Stimulated activated CD8-positive, alpha-beta memory T cell treated with anti-CD3 and anti-CD28 coated beads, Interleukin-7, amount 100 ng/mL, for 4 hours (primary cell): ENCODE measurements around the gene ADAM12.
"Not testable (repeated sequence)": the region's sequence is repeated elsewhere in the genome, so short reads cannot be mapped to it uniquely, and the experiment has no call there.

Experiments
- DNase-seq, 2 donors: peaks; one replicate each; pipeline ENCODE4 v3.0.0-alpha.2; 2020; ENCODE audit warnings: low read depth in 2 of 2

Gene ADAM12

DNA sequence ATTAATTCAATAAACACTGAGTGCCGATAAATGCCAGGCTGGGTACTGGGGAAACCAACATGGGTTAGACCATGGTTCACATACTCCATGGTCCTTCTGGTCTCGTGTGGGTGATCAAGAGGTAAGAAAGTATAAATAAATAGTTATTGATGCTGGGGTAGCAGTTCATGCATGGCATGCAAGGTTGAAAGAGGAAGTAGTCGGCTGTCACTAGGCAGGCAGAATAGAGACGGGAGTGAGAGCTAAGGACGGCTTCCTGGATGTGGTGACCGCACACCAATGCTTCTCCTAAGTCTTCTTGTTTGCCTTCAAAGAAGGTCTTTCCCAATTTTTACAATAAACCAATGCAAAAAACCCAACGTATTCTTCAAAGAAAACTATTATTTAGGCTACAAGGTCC, 208.6 kb downstream of the ADAM12 start:
- DNase-seq, result no peak

DNA sequence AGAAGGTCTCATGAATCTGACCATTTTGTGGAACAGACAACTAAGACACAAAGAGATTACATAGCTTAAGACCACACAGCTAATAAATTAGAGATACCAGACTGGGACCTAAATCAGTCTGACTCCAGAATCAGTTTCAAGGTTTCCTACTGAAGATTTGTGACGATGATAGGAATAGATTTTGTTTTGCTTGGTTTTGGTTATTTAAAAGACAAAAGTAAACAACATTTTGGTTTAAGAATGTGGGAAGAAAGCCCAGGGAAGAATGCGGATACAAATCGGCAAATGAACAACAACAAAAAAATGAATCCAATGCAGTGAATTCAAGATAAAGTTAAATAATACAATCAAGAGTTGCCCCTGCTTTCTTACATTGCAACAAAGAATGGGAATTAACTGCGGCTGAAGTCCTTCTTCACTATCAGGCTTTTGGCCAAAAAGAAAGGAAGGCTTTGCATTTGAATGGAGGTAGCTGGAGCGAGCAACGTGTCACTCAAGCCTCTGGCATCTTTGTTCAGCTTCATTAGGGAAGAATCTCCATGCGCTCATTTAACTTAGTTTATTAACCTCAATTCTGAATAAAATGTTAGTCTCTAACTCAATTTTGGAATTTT, 210.8 kb downstream of the ADAM12 start:
- no peak for DNase-seq

GRCh38 chr10:126175641-126176262, 212.5 kb downstream of the ADAM12 start:
- DNase-seq, result no peak

GRCh38 chr10:126172755-126173154, 215.5 kb downstream of the ADAM12 start:
- not testable (repeated sequence) for DNase-seq

DNA sequence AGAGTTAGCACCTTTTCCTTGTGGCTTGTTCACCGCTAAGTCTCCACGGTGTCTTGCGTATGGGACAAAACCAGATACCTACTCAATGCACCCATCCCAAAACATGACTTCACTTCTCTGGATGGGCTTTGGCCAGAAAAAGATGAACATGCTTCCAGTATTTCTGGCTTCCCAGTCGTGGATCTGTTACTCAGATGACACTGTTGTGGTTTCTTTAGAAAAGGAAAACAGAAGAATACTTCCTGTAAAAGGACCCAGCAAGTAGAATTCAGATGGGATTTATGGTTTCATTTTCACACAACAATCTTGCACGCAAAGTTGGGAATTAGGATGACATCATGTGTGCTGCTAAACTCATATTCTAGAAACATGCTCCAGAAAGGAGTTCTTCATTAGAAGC, 216.7 kb downstream of the ADAM12 start:
- no peak for DNase-seq

- DNase-seq, result no peak
Observed at GRCh38 chr10:126170776-126171175, 217.5 kb downstream of the ADAM12 start.

DNA sequence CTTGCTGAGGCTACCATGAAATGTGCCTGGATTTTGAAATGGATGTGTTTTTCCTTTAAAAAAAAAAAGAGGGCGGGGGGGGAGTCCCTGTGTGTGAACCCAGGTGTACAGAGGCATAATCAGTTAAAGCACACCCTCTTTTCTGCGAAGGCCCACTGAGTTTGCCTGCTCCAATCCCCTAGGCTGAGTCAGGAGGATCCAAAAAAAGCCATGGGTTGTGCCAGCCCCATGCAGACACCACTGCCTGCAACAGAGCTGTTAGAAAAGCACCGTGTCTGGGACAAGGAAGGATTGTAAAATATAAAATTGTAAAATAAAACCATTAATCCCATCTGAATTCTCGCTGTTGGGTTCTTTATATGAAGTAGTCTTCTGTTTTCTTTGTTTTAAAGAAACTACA, 217.9 kb downstream of the ADAM12 start:
- DNase-seq, result no peak

DNA sequence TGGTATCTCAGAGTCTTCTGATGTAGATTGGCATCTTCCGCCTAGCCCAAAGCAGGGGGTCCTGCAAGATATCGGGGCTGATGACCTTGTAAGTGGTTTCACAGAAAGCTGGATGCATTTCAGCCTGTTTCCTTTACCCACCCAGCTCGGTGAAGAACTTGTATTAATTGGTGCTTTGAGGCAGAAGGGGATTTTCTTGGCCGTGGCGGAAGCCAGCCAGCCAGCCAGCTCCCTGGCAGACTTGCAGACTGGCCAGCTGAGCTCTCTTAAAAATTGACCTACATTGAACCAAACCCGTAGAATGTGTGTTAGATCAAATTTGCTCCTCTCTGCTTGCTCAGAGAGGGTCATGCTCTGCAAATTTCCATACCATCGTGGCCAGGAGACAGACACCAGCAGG, 218.4 kb downstream of the ADAM12 start:
- no peak for DNase-seq

DNA sequence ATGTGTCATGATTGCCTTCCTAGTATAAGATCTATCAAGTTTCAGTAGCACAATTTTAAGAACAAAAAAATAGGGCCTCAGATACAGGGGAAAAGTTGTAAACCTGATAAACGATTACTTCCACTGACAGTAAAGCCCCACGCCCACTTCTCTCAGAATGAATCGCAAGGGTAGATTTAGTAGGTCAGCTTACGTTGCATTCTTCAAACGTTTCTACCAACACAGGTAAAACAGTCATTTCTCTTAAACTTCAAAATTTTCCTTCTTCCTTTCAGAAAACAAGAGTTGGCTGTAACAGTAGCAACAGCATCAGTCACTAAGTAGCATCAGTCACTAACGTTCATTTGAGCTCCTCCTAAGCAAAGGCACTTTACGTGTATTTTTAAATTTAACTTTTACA, 221.5 kb downstream of the ADAM12 start:
- DNase-seq, result no peak

DNA sequence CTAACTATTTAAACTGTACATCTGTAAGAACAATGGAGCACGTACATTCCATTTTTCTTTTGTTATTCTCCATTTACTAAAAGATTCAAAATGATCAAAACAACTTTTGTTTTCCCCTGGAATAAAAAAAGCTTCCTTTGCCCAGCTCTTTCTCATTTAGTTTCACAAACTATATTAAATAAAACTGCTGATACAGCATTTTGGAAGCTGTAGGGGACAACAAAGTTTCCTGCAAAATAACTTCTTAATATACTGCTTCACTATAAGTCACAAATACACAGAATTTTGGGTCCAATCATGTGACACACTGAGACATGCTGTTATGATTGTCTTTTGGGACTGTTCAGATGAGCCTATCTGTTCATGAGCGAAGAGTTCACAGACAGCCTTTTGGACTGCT, 222.4 kb downstream of the ADAM12 start:
- DNase-seq, result no peak

GRCh38 chr10:126163506-126163905, 224.8 kb downstream of the ADAM12 start:
- no peak for DNase-seq

GRCh38 chr10:126161691-126162090, 226.6 kb downstream of the ADAM12 start:
- no peak for DNase-seq

GRCh38 chr10:126160971-126161630, 227.2 kb downstream of the ADAM12 start:
- no peak for DNase-seq

DNA sequence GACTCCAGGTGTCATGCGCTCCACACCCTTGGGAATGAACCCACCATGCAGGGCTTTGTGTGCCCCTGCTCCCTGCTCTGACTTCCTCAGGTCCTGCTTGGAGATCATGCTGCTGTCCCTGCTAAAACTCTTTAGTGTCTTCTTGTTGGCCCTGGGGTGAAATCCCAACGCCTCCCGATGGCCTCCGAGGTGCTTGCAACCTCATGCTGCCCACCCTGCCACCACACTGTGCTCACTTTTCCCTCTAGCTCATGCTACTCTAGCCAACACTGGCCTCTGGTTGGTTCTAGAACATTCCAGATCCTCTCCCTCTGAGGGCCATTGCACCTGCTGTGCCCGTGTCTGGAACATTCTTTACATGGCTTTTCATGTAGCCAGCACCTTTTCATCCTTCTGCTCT, 227.7 kb downstream of the ADAM12 start:
- DNase-seq, result no peak

- DNase-seq, result no peak
Observed at GRCh38 chr10:126158133-126158892, 230.0 kb downstream of the ADAM12 start.

DNA sequence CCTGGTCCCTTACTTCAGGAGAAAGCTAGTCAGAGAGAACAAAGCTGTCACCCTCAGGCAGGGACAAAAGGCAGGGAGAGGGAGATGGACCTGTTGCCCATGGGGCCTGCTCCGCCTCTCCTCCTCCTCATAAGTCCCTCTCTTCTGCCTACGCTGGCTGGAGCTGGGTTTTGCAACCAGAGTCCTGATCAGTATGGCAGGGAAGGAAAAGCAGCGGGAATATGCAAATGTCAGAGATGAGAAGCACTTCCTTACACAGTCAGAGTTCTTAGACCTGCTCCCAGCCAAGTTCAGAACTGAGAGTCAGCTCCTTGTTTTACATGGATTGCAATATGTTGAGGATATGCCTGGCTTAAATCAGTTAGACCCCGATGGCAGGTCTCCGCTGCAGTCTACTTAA, 231.1 kb downstream of the ADAM12 start:
- DNase-seq, result no peak

DNA sequence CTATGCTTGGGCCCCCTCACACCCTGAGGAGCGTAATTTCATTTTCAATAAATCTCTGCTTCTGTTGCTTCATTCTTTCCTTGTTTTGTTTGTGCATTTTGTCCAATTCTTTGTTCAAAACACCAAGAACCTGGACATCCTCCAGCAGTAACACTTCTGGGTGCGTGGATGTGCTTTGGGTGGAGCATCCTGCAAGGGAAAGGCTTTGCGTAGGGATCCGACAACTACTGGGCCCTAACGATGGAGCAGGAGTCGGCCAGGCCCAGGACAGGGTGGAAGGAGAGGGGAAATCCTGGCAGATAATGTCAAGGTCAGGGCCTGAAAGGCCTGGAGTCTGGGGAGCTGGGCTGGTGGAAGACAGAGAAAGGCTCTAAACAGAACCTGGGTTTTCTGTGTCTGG, 231.8 kb downstream of the ADAM12 start:
- DNase-seq, result no peak

GRCh38 chr10:126156012-126156411, 232.3 kb downstream of the ADAM12 start:
- no peak for DNase-seq

- no peak for DNase-seq
Observed at GRCh38 chr10:126155528-126155927, 232.7 kb downstream of the ADAM12 start.

DNA sequence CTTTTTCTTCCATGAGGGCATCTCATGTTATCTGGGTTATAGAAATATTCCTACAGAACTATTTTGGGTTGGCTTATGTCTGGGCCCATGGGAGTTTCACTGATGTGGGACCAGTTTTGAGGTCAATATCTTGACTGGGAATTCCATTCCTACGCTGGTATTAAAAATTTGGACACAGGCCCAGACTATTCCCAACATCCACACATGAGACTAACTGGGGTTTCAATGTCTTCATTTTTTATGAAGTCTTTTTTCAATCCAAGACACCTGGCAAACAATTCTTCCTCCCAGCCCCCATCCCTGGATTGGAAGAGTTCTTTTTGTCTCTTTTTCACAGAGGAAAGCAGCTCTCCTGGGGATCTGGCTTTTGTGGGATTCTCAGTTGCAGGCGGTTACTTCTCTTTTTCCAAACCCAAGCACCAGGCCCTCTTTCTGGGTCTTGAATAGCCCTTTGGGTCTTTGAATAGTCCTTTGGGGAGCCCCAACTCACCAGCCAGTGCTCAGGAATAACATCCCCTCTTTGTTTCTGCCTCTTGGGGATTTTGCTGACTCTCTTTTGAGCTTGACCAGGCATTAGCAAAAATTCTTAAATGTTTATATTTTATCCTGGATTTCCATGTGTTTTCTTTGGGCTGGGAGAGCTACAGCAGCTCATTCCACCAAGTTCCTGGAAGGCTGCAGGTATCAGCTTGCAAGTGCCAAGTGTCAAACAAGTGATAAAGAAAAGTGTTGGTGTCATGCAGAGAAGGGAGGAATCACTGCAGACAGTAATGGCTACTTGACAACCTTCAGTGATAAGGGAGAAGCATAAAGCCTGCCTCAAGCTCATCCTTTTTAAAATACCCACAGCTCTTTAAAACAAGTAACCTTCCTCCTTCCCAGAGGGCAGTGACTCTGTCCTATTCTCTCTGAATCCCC, 234.3 kb downstream of the ADAM12 start:
- no peak for DNase-seq

DNA sequence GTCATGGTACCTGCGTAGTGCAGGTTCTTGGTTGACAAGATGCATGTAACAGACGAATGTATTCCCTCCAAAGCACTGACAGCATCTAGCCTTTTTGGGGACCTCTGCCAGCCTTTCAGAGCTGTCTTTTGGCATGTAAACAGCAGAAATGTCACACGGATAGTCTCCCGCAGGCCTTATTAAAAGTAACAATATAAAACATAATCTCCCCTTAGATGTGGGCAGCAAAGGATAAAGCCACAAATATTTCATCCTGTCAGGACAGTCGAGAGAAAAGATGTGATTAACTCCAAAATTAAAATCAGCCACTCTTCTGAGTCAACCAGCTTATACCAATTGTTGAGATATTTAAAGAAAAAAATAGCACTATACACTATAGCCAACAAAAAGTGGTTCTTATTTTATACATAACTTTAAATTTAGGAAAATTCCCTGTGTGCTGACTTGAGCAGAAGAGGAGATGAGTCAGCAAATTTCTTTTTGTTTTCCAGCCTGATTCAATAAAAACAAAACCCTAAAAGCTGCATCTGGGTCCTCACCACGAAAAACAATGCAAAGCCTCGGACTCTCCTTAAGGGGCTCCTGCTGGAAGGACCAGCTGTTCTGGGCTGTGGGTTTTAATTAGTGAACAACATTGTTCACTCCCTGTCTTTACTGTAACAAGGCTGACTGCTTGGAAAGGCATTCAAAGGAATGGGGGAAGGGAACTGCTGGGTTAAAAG, 240.2 kb downstream of the ADAM12 start:
- DNase-seq, result no peak
